Hippocampal formation (tissue), 2 donors: ENCODE results near the gene CNP.

Experiments
- DNase-seq, 2 donors: peaks; one replicate each; lab custom pipeline; 2025; lab: John Stamatoyannopoulos, UW

The CNP gene

DNA sequence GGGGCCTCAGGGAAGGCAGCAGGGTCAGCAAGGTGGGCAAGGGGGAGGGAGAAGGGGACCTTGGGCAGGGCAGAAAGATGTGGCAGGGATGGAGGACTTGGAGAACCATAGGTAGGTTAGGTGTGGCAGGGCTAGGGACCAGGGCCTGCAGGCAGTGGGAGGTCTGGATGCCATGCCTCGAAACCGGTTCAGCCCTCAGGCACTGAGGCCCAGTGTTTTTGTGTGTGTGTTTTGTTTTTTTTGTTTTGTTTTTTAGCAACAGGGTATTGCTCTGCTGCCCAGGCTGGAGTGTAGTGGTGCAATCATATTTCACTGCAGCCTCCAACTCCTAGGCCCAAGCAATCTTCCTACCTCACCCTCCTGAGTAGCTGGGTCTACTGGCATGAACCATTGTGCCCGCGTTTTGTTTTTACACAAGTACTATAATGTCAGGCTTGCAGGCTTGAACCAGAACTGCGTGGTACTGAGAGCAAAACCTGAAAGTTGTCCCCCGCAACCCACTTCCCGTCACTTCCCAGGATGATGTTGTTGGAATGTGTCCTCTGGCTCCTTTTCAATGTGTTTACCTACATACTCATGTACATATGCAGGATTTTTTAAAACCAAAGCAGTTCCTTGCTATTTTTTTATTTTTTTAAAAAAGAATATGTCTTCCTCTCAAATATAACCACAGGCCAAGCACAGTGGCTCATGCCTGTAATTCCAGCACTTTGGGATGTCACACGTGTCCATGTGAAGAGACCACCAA, 23.8 kb upstream of the CNP start:
- no peak for DNase-seq

DNA sequence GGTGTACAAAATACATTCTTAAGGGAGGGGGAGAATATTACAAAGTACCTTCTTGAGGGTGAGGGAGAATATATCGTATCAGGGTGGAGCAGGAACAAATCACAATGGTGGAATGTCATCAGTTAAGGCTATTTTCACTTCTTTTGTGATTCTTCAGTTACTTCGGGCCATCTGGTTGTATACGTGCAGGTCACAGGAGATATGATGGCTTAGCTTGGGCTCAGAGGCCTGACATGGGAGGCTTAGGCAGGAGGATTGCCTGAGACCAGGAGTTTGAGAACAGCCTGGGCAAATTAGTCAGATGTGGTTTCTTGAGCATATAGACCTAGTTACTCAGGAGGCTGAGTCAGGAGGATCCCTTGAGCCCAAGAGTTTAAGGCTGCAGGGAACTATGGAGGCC, 23.1 kb upstream of the CNP start:
- no peak for DNase-seq

DNA sequence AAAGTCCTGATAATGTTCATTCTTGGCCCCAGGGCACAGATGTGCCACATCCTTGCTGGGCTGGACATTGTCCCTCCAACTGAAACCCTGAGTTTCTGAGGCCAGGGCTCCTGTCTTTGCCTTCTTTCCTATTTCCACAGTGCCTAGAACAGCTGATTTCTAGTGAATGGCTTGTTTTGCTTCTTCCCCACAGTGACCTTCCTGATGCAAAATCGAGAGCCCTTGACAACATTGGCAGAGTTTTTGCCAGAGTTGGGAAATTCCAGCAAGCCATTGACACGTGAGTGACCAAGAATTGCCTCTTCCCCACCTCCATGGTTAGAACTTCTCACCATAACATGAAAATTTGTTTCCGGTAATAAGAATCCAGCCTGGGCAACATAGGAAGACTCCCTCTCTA, 21.7 kb upstream of the CNP start:
- DNase-seq: no peak

DNA sequence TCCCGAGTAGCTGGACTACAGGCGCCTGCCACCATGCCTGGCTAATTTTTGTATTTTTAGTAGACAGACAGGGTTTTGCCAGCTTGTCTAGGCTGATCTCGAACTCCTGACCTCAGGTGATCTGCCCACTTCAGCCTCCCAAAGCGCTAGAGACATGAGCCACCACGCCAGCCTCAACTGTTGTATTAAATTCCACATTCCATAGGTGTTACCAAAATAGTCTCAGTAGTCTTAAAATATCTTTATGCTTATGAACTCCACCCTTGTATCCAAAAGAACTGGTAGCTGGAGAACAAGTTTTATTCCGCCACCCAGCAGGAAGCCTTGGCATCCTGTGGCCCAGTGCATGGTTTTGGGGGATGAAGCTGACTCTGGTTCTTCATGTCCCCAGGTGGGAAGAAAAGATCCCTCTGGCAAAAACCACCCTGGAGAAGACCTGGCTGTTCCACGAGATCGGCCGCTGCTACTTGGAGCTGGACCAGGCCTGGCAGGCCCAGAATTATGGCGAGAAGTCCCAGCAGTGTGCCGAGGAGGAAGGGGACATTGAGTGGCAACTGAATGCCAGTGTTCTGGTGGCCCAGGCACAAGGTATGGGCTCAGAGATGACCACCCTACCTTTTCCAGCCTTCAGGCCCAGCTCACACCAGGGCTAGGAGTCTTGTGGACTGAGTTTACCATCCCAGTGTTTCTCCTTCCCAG, 17.7 kb upstream of the CNP start:
- no peak for DNase-seq

DNA sequence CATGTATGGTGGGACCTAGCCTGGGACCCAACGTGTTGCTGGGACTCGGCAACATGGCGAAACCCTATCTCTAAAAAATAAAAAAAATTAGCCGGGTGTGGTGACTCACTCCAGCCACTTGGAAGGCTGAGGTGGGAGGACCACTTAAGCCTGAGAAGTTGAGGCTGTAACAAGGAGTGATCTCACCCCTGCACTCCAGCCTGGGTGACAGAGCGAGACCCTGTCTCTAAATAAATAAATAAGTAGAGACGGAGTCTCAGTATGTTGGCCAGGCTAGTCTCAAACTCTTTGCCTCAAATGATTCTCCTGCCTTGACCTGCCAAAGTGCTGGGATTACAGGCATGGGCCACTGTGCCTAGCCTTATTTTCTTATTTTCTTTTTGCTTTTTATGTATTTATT, 10.1 kb upstream of the CNP start:
- no peak for DNase-seq

DNA sequence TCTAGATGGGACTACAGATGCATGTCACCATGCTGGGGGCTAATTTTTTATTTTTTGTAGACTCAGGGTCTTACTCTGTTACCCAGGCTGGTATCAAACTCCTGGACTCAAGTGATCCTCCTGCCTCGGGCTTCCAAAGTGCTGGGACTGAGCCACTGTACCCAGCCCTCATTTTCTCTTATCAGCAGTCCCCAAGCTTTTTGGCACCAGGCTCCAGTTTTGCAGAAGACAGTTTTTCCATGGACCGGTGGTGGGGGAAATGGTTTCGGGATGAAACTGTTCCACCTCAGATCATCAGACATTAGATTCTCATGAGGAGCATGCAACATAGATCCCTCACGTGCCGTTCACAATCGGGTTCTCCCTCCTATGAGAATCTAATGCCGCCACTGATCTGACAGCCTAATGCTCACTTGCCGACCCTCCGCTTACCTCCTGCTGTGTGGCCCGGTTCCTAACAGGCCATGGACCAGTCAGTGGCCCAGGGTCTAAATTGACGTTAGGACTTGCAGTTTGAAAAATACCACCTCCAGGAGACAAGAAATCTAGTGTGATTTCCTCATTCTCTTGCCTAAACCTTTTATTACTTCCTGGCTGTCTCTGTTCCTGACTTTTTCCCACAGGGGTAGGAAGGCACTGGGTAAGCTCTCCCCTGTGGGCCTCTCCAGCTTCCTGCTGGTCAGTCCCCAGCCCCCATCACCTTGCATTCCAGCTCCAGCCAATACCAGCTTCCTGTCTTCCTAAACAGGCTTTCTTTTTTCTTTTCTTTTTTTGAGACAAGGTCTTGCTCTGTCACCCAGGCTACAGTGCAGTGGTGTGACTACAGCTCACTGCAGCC, 9.3 kb upstream of the CNP start:
- no peak for DNase-seq

DNA sequence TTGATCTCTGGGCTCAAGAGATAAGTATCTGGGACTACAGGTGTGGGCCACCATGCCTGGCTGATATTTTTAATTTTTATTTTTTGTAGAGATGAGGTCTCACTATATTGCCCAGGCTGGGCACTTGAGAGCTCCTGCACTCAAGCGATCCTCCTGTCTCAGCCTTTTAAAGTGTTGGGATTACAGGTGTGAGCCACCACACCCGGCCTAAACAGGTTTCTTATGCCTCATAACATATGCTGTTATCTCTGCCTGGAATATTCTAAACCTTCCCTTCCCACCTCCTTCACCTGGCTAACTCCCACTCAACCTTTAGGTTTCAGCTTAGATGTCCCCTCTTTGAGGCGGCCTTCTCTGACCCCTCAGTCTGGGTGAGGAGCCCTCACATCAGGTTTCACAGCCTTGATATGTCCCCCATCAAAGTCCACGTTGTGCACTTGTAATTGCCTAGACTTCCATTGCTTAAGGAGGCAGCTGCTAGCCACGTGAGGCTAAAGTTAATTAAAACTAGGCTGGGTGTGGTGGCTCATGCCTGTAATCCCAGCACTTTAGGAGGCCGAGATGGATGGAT, 8.6 kb upstream of the CNP start:
- no peak for DNase-seq

DNA sequence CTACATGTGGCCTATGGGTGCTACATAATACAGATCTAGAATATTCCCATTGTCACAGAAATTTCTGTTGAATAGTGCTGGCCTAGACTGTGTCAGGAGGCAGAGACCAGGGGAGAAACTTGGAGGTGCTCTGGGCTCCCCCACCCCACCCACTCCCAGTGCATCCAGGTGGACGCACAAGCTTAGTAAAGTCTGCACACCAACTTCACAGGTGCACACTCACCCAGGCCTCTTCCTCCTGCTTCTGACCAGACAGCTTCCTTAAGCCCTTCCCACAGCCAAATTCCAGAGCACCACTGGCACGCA, 7.6 kb upstream of the CNP start:
- no peak for DNase-seq

DNA sequence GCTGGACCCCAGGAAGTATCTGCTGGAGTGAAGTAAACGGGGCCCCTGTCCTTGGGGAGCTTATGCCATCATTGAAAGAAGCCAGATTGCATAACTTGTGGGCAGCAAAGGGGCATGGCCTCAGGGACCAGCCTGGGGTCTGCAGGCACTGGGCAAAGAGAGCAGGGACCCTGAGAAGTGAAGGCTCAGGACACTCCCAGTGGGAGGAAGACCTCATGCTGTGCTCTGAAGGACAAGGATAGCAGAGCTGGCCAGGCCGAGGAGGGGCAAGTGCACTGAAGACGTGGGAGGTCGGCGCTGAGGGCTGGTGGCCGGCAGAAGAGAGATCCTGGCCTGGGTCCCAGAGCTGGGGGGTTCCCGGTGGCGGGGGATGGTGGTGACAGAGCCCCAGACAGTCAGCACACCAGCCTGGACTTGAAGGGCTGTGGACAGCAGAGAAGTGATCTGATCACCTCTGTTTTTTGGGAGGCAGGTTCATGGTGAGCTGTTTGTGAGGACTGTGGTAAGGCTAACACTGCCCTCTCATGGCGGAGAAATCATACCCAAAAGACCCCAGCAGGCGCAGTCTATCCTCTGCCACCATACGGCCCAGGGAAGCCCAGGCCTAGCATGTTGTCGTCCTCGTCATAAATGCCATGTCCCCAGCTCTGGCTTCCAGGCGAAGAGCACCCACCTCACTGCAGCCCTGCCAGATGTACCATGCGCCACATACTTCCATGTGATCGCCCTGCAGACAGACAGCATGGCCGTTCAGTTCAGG, 7.1 kb upstream of the CNP start:
- DNase-seq: no peak

DNA sequence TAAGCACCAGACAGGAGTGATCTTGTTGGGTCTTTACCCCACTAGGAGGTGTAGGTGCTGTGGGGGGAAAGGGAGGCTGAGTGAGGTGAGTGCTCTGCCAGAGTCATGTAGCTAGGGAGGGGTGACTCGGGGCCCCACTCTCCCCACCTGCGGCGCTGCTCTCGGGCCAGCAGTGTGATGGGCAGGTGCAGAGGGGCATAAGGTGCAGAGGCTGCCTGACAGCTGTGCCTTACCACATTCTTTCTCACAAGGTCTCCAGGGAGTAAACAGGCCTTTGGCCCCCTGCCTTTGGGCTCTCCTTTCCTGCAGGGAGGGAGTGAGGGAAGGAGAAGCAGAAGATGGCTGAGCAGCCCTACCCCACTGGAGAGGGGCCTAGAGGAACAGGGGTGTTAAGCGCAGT, 4.5 kb upstream of the CNP start:
- no peak for DNase-seq

DNA sequence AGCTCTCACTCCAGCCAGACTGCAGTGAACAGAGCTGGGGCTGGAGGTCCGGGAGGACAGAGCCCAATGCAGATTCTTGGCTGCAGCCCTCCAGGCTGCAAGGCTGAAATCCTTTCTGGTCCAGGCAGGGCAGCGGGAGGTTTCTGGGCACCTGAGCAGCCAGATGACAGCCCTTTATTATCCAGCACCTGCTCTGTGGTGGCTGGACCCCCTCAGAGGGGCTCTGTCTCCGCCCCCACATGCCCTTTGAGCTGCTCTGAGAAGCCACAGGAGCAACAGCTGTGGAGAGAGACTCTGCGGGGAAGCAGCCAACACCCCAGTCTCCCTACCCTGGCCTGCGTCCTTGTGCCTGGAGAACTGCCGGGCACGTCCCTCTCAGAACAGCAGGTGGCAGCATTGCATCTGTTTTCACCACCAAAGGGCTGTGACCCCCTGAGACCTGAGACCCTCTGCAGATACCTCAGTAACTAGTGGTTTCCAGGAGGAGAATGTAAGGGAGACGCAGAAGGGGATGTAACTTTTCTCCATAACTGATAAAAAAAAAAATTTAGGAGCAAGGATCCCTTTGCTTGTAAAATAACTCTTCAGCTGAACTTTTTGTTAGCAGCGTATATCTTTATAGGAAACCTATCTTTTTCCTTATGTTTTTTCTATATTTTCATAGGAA, 3.7 kb upstream of the CNP start:
- peak; percentile 76 to 78 for DNase-seq

DNA sequence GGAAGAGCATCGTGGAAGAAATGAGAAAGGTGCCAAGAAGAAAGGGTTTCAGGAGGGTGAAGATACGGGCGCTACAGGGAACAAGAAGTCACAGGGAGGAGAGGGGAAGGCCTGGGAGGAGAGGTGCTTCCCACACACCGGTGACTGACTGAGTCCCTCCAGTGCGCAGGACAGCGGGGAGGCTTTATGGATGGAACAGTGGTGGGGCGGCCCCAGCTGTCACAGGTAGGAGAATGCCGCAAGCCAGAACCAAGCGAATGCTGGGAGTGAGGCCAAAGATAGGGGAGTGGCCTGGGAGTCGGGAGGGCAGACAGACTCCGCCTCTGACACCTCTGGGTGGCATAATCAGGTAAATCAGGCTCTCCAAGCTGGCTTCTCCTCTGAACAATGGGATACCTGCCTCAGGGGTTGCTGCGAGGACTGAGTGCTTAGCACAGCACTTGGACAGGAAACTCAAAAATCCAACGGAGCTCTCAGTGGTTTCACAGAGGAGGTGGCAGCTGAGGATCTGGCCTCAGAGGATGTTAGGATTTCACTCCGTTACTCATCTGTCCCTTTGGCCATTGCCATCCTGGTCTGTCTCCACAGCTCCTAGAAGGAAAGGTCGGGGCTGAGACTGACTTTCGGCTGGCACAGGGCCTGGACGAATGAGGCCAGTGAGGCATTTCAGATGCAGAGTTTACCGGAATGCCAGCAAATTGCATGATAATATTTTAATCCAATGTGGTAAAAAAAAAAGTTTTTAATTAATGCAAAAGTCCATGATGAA, 717 bp upstream of the CNP start:
- DNase-seq: no peak

DNA sequence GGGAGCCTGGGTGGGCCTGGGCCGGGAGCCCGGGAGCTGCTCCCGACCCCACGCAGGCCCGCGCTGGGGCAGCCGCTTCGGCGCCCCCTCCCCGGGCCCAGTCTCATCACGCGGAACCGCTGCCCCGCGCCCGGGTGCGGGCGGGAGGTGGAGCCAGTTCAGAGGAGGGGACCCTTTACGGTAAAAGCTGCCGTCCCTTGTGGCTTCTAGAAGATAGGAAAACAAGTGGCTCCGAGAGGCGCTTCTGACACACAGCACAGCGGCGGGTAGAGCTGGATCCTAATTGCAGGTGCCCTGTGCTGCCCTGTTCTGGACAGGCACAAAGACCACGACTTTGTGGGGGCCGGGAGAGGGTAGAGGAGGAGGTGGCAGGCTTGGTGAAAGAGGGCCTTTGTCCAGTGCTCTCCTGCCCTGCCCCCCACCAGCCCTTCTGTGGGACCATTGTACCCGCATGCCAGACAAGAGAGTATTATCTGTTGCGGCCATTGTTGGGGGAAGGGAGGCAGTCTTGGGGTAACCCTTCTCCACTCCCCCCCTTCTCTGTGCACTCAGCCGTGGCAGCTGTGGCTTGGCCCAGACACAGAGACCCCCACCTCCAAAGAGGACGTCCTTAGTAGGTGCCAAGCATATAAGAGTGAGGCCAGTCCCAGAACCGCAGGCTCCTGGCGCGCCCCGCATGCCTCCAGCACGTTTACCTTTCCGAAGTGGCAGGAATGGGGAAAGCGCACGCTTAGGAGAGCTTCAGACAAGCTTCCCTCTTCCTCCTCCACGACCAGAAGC, 736 bp downstream of the CNP start:
- peak; percentile 95 for DNase-seq

DNA sequence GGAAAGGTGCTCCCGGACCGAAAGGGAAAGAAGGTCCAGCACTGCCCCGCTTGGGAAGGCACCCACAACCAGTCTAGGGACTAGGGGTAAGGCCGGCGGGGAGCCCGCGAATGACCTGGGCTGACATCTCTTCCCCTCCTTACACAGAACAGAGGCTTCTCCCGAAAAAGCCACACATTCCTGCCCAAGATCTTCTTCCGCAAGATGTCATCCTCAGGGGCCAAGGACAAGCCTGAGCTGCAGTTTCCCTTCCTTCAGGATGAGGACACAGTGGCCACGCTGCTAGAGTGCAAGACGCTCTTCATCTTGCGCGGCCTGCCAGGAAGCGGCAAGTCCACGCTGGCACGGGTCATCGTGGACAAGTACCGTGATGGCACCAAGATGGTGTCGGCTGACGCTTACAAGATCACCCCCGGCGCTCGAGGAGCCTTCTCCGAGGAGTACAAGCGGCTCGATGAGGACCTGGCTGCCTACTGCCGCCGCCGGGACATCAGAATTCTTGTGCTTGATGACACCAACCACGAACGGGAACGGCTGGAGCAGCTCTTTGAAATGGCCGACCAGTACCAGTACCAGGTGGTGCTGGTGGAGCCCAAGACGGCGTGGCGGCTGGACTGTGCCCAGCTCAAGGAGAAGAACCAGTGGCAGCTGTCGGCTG, 1.5 kb downstream of the CNP start:
- no peak for DNase-seq

DNA sequence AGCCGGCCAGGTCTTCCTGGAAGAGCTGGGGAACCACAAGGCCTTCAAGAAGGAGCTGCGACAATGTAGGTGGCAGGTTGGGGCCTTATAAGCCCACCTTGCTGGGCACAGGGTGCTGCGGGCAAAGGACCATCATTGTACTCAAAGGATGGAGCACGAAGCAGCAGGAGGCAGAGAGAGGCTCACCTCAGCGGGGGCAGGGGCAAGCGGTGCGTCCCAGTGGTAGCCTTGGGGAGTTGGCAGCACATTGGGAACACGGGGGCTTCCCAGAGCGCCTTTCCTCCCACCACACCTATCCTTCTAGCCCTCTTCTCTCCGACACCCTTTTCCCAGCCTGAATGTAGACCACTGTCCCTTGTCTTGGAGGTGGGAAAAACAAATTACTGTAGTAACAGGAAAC, 2.1 kb downstream of the CNP start:
- no peak for DNase-seq

DNA sequence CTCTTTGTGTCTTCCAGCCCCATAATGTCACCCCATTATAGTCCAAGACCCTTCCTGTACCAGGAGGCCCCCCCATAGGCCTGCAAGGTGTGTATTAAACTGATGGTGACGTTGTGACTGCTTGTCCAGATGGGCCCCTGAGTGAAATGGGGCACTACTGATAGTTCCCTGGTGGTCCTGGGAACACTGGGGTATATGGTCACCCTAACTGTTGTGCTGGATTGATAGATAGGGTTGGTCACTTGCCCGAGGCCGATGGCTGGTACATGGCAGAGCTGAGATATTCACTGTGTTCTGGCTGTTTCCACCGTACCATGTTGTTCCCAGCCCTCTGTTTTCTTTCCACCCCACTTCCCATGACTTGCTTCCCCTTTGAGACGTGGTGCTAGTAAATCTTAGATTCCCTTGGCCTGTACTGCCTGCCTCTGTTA, 4.3 kb downstream of the CNP start:
- DNase-seq: no peak

DNA sequence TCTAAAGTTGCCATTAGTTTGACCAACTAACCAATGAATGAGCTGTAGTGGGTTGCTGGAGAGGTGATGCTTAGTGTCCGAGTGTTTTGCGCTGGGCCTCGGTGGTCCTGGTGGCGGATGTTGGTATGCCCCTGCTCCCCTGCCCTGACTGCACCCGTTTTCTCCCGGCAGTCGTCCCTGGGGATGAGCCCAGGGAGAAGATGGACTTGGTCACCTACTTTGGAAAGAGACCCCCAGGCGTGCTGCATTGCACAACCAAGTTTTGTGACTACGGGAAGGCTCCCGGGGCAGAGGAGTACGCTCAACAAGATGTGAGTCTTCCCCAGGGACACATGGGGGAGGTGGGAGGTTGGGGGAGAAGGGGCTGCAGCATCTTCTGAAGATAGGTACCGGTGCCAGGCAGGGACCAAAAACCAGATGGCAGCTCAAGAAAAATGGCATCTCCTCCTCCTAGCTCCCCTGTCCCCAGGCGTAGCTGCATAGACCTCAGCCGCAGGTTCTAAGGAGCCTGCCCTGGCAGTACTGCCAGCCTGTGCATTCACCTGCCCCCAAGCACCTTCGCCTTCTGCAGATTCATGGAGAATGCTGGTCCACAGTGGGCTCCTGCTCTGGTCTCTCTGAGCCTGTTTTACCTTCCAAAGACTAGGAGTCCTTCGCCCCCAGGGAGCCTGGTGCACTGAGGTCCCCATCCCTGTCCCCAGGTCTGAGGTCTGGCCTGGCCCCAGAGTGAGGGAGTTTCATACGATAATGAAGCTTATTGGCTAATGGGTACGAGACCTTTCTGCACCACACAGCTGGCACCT, 5.3 kb downstream of the CNP start:
- DNase-seq: no peak
